Endometrium (tissue), 2 donors: ENCODE results near the gene C2orf76.

Experiments used
- FAIRE-seq: peaks from 2 replicates; lab custom pipeline; 2012; peaks lifted over from hg19 to GRCh38; lab: Jason Lieb, UNC
- donor health status: control.
- donor health status: control.

Gene C2orf76

DNA sequence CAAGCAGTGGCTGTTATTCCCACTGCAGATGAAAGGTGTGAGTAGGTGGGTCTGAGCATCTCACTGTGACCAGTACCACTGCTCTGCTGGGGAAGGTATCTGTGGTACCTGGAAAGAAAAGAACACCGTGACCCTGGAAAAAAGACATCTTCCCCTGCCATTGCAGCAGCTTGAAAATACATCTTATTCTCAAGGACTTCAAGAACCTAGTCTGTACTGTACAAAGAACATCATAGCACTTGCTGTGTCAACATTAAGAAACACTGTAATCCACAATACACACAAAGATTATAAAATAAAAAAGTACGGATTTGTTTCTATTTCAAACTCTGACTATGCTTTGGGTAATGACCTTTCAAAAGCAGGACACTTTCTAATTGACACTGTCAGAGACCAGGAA, 28.9 kb downstream of the C2orf76 start:
- FAIRE-seq, result no peak

GRCh38 chr2:119333833-119334232, 32.8 kb downstream of the C2orf76 start:
- FAIRE-seq, result no peak

- FAIRE-seq, result no peak
These were observed 33.3 kb downstream of the C2orf76 start for GRCh38 chr2:119333360-119333759.

DNA sequence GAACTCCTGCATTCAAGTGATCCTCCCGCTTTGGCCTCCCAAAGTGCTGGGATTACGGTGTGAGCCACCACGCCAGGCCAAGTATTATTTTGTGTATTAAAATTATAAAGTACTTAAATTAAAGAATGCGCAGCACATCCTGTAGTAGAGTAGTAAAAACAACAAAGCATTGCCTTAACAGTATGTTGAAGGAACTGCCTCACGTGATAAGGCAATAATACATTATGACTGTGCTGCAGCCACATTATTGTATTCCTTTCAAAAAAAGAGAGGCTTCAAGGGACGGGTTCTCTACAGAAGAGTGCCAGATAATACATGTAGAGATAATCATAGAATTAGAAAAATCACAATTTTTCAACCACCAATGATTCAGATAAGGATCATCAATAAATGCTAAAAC, 33.7 kb downstream of the C2orf76 start:
- no peak for FAIRE-seq

GRCh38 chr2:119327431-119327830, 39.2 kb downstream of the C2orf76 start:
- FAIRE-seq, result no peak

DNA sequence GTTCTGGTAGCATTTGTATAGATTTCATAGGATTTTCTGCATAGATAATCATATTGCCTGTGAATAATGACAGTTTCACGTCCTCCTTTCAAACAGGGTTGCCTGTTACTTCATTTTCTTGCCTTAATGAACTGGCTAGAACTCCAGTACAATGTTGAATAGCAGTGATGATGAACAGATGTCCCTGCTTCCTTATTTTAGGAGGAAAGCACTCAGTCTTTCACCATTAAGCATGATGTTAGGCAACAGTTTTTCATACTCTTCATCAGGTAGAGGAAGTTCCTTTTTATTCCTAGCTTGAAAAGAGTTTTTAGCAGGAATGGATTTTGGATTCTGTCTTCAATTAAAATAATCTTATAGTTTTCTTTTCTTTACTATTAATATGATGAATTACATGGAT, 39.7 kb downstream of the C2orf76 start:
- FAIRE-seq, result no peak

DNA sequence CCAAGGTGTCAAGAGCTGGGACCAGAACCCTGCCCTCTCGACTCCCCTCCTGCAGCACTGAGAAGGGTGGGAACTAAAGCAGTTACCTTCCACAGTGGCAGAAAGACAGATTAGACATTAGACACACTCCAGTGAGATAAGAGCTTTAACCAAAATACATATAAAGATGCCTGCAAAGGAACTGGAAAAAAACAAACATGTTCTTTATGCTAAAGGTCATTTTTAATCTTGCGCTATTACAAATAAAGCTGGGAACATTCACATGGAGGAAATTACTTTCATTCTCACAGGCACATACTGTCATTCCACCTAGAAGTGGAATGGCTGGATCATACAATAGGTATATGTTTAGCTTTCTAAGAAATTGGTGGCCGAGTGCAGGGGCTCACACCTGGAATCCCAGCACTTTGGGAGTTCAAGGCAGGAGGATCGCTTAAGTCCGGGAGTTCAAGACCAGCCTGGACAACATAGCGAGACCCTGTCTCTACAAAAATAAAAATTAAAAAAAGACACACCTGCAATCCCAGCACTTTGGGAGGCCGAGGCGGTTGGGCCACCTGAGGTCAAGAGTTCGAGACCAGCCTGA, 41.9 kb downstream of the C2orf76 start:
- FAIRE-seq, result no peak

GRCh38 chr2:119323459-119323858, 43.2 kb downstream of the C2orf76 start:
- FAIRE-seq, result no peak

- no peak for FAIRE-seq
These were observed 47.0 kb downstream of the C2orf76 start for GRCh38 chr2:119319593-119319992.

DNA sequence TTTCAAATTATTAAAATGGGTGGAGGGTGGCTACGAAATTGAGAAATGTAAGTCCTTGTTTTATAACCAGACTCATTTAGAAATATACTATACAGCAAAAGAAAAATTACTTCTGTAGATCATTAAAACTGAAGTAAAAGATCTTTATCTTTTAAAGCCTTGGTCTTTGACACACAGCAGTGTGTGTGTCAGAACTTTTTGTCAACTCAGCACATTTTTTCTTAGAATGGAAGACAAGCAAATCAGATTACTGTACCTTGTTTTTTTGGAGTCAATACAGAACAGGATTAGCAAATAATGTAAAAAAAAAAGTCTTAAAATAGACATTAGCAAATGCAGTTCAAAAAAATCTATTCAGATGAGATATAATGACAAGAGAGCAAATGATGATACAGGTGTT, 49.1 kb downstream of the C2orf76 start:
- FAIRE-seq, result no peak

GRCh38 chr2:119316066-119316465, 50.6 kb downstream of the C2orf76 start:
- FAIRE-seq, result no peak

- FAIRE-seq, result peak; percentile 79
These were observed 51.3 kb downstream of the C2orf76 start for GRCh38 chr2:119315241-119315925.

DNA sequence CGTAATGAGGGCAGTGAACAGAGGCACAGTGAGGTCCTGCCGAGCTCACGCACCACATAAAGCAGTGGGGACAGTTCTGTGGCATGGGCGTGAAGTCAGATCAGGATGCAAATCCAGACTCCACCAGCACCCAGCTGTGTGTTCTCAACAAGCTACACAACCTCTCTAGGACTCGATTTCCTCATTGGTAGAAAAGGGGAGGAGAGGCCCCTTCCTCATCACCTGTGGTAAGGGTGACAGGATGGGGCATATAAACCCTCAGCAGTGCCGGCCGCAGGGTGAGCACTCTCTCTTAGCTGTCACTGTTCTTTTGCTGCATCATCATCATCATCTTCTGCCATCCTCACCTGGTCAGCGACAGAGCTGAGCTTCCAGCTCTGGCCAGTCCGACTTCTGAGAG, 54.8 kb downstream of the C2orf76 start:
- FAIRE-seq, result no peak

DNA sequence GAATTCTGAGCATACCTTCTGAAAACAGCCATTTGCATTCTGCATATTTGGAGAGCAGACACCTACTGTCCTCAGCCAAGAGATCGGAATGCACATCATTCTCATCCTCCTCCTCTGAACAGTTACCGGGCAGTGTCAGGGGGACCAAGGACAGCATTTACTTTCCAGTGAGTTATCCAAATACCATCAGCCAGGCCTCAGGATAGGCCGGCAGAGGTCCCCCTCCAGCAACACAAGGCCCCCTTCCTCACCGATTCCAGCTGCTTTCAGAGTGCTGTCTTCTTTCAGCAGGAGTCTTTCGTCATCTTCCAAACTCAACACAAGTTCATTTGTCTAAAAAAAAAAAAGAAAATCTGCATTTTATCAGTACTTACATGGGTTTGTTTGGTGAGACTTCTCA, 55.3 kb downstream of the C2orf76 start:
- no peak for FAIRE-seq

DNA sequence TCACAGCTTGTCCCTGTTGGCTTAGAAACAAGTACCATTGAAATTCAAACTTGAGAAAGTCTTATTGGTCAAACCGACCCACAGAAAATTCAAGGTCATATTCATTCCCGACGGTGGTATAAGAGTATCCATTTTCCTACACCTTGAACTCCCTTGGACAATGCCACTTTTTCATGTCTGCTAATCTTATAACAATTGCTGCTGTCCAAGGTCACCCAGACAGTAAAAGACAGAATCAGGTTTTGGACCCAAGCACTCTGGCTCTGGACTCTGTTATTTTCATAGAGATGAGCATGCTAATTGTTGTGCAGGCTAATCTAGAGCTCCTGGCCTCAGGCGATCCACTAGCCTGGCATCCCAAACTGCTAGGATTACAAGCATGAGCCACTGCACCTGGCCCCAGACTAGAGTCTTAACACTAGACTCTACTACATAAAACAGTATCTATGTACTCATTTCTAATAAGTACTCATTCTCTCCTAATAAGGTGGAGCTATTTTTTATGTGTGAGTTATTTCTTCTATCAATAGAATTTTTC, 57.8 kb downstream of the C2orf76 start:
- no peak for FAIRE-seq

DNA sequence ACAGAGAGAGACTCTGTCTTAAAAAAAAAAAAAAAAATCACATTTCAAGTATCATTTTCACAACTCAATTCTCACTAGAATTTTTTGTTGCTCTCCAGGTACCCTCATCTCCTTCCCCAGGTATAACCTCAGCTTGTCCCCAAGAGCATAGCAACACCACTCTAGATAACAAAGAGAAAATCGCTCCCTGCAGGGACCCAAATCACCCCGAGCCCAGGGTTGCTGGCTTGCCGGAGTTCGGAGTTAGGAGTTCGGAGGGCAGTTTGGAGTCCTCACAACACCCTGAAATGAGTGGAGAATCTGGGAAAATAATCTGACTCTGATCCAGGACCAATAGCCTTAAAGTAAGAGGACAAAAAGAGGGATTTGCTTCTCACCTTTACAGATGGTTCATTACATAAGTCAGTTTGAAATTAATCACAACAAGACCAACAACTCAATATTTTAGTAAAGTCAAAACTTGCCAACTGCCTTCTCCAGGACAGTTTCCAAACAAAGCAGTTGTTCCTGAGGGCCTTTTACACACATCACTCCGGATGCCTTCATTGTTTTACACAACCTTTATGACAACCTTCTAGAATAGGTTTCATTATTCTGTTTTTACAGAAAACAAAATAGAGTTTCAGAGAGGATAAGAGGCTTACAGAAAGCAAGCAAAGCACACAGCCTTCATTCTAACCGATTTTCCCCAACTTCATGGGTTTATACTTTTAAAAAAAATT, 59.1 kb downstream of the C2orf76 start:
- FAIRE-seq, result no peak

DNA sequence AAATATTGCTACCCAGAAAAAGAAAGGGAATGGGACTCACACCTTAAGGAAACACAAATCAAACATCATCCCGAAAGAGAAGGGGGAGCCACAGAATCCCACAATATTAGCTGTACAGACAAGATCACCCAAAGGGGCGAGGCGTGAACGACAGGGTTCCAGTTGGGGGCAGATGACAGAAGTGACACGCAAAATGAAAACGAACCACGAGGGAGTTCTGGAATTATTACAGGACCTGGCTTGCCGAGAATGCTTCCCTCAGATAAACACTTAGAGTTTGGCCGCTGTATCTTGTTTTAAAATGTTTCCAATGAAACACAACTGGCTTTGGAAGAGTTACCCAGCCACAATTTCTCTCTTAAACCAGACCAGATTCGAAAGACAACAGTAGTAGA, 60.4 kb downstream of the C2orf76 start:
- no peak for FAIRE-seq

- no peak for FAIRE-seq
These were observed 61.0 kb downstream of the C2orf76 start for GRCh38 chr2:119305497-119306195.

DNA sequence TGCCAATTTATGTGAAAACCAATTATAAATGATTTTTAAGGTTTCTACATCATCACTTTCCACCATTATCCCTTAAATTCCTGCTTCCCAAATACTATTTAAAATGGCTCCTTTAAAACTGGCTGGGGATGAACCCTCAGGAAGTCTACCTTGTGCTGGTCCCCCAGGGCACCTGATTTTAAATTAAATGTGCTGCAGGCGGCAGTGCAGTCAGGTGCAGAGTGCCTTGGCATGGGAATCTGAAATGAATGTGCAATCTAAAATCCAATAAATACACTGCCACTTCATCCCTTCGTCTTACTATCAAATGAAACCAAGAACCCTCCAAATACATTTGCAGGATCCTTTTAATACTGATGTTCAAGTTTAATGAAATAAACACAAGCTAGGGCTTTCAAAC, 61.8 kb downstream of the C2orf76 start:
- no peak for FAIRE-seq

DNA sequence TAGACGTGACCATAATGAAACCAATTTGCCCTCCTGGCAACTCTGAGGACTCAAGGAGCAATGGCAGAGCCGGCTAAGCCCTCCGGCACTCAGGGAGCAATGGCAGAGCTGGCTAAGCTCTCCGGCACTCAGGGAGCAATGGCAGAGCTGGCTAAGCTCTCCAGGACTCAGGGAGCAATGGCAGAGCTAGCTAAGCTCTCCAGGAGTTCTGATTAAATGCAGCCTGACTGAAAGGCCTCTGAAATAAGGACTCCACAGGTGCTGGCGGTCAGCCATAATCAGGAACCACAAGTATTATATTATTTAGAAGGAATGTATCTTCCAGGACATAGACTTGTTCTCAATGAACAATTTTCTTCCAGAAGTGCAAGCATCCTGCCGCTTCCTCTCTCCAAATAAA, 65.2 kb downstream of the C2orf76 start:
- no peak for FAIRE-seq

DNA sequence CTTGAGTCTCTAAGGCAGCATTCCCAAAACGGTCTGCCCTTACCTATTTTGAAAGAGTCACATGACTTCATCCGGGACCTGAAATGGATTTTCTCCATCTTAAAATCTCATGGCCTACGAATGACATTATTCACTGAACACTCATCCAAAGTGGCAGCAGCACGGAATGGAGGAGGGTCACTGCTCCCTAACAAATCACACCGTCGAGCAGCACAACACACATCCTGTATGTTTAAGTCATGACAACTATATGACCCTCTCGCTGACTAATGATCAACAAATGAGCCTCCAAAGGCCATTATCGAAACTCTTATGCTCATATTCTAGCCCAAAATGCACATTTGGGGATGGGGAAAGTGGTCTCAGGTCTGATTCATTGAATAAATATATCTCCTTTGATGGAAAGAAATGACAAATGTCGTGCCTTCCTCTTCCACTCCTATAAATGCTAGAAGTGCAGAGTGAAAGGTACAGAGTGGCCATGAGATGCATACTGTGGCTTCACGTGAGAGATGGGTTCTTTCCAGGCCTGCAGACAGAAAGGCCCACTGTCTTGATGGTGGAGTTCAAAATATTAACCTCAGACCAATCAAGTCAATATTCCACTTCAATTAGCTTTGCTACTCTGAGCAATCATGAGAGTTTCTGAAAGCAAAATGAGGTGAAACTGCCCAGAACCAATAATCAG, 70.8 kb downstream of the C2orf76 start:
- no peak for FAIRE-seq

DNA sequence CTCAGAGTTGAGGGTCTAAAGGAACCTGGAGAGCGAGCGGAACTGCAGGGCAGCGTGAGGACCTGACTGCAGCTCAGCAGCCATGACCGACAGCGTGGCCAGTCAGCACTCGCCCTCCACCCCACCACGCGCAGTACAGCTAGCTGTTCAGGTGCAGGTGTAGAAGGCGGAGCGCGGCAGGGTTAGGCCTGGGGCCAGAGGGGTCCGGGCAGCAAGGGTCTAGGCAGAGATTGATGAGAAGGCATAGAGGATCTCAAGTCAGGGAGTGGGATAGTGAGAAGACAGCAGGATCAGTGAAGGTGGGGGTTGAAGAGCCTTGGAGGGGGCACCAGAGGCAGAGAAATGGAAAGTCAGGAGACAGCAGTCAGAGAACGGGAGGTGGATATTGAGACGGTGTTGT, 72.0 kb downstream of the C2orf76 start:
- FAIRE-seq, result no peak
